IPS-NIHi11 (cell line): ENCODE measurements around the gene ZC3HAV1L.
"Not testable (repeated sequence)": the region's sequence is repeated elsewhere in the genome, so short reads cannot be mapped to it uniquely, and the experiment has no call there.

ENCODE experiments used
- DNase-seq: peaks from one replicate; pipeline ENCODE4 v3.0.0; 2012; ENCODE audit warnings: mixed read lengths, low spot score

Gene ZC3HAV1L

DNA sequence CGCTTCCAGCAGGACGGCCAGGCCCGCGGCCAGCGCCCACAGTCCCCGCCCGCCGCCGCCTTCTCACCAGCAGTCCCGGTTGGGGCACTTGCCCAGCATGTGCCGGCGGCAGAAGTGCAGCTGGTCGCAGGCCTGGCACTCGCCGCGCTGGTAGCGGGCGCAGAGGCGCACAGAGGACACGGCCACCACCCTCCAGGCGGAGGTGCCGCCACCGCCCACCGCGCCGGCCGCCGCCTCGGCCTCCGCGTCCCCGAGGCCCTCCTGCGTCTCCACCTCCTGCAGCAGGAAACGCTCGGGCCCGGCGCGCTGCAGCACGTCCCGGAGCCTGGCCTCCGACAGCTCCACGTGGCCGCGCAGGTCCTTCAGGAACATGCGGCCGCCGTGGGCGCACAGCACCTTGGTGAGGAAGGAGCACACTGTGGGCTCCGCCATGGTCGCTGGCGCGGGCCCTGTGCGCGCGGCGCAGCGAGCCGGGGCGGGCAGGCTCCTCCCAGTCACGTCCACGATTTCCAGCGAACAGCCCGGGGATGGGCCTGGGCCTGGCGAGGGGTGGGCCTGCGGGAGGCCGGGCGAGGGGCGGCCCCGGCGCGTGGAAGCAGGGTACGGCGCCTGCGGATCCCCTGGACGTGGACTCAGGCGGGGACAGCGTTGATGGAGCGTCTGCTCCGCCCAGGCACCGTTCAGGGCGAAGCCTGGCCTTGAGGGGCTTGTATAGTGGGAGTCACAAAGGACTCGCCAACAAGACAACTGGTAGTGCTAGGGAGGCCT, at the start of gene ZC3HAV1L:
Gene ZC3HAV1L, minus strand, starts transcription at position 457 of the 768 bp plus-strand sequence. Its CDS starts 25 bp downstream, at position 432.
- peak; percentile 86 for DNase-seq

DNA sequence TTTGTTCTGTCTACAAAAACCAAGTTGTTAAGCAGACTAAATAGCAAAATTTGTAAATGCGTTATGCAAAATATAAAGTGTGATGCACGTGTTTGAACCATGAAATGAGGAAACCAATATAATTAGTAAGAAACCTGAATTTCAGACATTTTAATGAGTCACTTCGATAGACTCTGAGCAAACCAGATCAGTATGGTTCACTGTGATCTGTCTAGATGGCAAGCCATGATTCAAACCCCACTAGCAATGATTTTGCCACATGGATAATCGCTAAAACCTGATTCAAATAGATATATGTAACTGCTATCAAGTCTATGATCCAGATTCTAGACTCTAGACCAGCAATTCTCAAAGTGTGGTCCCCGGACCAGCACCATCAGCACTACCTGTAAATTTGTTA, 48.9 kb upstream of the ZC3HAV1L start:
- no peak for DNase-seq

DNA sequence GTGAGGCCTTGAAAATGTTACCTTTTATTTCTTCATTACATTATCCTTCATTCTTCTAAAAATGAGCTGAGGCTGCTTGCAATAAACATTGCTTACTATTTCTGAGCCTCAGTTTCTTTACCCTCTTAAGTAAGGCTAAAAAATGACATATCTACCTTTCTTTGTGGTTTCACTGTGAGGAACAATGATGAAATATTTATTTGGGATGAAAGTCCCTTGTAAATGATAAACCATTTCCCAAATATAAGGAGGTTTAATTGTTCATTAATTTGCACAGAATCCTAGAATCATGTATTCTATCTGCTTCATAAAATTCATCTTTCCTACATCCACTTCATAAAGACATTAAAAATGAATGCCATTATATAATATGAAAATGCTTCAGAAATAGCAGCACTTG, 45.7 kb upstream of the ZC3HAV1L start:
- no peak for DNase-seq

DNA sequence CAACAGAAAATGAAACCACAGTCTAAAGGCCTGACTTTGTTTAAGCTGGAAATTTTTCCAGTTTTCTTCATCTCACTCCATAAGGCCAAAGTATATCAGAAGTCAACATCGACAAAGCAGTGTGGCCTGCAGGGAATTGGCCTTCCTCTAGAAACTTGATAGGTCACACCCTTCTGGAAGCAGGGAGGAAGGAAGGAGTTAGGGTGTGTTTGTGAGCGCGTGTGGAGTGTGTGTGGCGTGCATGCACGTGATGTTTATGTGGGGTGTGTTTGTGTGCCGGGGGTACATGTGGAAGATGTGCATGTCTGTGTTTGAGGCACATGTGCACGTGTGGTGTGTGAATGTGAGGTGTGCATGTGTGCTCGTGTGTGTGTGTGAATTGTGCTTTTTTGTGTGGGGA, 45.1 kb upstream of the ZC3HAV1L start:
- DNase-seq, result no peak

DNA sequence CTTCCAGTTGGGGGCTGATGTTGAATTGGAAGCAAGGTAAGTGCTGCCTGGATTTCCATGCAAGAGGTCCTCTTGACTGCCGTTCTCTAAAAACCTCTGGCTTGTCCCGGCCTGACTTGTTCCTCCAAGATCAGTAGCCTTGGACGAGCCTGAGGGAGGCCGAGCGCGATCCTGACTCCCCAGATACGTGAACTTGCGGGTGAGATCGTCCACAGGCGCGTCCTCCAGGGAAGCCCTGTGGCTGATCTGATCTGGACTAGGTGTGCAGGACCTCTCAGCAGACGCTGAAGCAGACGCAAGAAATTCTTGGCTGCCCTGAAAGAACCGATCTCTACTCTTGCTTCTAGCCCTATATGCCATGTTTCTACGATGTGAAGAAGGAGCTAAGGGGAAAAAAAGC, 44.0 kb upstream of the ZC3HAV1L start:
- no peak for DNase-seq

- DNase-seq, result no peak
These were observed 43.1 kb upstream of the ZC3HAV1L start for GRCh38 chr7:139078911-139079310.

DNA sequence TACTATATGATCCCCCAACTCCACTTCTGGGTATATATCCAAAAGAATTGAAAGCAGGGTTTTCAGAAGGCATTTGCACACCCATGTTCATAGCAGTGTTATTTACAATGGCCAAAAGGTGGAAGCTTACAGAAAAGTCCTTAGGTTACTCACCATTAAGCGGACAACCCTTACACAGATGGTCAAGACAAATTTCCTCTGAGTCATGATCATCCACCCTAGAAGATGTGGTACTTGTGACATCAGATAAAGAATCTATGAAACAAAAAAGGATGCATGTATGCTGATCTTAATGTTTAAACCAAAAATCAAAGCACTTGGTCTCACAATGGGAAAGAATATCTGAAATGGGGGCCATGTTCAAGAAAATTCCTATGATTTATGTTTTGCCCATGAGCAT, 42.6 kb upstream of the ZC3HAV1L start:
- no peak for DNase-seq

DNA sequence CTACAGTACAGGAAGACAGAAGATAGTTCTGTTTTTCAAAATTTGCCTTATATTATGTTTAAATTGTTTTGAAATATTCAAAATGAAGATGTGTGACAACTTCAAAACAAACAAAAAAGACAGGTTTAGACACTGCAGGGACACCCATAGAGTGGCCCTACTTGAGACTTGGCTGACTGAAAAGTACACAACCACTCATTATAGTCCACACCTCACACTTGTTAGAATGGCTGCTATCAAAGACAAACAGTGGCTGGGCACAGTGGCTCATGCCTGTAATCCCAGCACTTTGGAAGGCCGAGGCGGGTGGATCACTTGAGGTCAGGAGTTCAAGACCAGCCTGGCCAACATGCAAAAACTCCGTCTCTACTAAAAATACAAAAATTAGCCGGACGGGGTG, 41.9 kb upstream of the ZC3HAV1L start:
- DNase-seq, result not testable (repeated sequence)

DNA sequence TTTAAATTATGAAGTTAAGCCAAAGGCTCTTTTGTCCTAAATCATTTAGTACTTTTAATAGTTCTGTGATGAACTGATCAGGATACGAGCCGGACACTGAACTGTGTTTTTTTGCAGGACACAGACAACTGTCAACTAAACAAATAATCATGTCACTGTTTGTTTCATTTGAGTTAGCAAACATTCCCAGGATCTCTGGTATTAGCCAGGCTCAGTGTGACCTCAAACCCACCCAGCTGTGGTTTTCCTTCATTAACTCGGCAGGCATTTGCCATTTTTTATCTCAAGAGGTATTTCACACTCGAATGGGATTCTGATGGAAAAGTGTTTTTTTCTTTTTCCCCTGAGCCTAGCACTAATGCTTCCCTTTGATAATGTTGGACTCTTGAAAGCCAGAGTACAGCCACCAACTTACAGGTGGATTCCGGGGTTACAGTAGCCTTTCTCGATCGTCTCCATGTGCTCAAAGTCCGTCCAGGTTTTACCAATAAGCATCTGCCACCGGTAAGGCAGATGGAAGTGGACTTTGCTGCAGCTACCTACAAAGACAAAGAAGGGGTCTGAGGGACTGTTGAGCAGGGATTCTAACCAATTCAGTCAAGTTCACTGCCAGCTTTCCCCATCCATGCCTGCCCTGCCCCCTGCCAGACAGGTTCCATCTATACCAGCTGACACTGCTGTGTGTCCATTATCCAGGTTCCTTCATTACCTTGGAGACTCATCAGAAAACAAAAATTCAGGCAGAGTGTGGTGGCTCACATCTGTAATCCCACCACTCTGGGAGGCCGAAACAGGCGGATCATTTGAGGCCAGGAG, 40.2 kb upstream of the ZC3HAV1L start:
- no peak for DNase-seq

GRCh38 chr7:139075031-139075652, 39.3 kb upstream of the ZC3HAV1L start:
- DNase-seq, result peak; percentile 76

DNA sequence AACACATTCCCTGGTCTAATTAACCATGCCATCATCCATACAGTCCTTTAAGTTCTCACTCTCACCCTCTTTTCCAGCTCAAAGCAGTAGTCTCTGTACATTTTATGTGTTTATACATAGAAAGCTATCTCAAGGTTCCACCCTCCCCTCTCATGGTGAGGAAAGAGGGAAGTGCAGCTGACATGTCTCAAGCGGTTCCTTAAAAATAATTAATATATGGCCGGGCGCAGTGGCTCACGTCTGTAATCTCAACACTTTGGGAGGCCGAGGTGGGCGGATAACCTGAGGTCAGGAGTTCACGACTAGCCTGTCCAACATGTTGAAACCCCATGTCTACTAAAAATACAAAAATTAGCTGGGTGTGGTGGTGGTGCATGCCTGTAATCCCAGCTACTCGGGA, 37.0 kb upstream of the ZC3HAV1L start:
- no peak for DNase-seq

GRCh38 chr7:139071680-139072079, 35.8 kb upstream of the ZC3HAV1L start:
- no peak for DNase-seq

- no peak for DNase-seq
These were observed 32.9 kb upstream of the ZC3HAV1L start for GRCh38 chr7:139068544-139069399.

GRCh38 chr7:139066315-139066714, 30.5 kb upstream of the ZC3HAV1L start:
- no peak for DNase-seq

GRCh38 chr7:139065323-139065722, 29.5 kb upstream of the ZC3HAV1L start:
- no peak for DNase-seq

GRCh38 chr7:139061416-139061815, 25.6 kb upstream of the ZC3HAV1L start:
- no peak for DNase-seq

DNA sequence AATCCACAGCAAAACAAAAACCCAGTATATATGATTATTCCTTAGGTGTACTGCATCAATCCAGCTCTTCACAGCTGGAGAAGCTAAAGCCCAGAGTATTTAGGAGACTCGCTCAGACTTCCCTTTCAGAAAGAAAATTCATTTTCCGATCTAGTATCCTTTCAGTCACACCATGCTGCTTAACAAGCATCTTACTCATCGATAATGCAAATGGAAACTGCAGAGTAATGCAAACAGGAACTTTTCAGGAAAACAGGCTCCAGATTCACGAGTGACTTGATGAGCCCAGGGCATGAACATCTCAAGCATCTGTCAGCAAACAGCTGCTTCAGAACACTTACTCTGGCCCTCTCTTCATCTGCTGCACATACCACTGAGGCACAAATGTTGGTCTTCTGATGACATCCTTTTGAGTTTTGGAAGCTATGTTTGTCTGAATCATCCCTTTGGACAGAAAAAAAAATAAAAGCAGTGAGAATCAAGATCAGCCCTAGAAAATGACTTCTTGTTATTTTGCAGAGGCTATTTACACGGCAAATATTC, 24.9 kb upstream of the ZC3HAV1L start:
- DNase-seq, result no peak

DNA sequence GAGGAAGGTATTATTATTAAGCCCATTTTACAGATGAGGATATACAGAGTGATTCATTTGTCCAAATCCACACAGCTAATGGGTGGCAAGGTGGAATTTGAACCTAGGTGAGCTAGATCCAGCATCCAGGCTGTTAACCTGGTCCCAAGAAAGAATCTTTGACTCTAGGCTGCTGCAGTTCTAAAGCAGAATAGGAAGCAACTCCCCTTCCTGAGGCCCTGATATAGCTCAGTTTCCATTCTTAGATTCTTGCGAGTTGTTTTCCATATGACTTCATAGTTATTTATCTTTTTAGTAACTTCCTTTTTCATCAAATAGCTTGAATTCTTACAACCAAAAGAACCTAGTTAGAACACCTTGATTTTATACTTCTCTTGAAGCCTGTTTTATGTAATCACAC, 24.1 kb upstream of the ZC3HAV1L start:
- no peak for DNase-seq

- DNase-seq, result peak; percentile 54
These were observed 23.1 kb upstream of the ZC3HAV1L start for GRCh38 chr7:139058943-139059342.

- DNase-seq, result no peak
These were observed 19.8 kb upstream of the ZC3HAV1L start for GRCh38 chr7:139055674-139056073.

DNA sequence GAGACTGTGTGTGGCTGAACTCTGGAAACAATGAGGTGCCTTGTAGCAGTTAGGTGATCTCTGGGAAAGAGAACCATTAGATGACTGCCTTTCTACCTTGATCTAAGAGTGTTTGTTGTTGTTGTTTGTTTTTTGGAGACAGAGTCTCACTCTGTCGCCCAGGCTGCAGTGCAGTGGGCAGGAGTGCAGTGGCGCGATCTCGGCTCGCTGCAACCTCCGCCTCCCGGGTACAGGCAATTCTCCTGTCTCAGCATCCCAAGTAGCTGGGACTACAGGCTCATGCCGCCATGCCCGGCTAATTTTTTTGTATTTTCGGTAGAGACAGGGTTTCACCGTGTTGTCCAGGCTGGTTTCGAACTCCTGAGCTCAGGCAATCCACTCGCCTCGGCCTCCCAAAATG, 18.8 kb upstream of the ZC3HAV1L start:
- DNase-seq, result not testable (repeated sequence)

GRCh38 chr7:139054101-139054500, 18.3 kb upstream of the ZC3HAV1L start:
- DNase-seq, result no peak
